ENCODE measurements around the gene RGS21. TPM values are rescaled to one million over a fixed set of nuclear protein-coding genes. Genes with fewer than 3 reads are reported as not detected.

The RGS21 gene
- total and polyA plus RNA-seq, 2 of the 13 experiments (the other 11 are each of a cell fraction or from before 2014, with no cell fraction given) = not detected

- H3K4me2 ChIP-seq (ENCODE audit: low read depth, low read length) = no peak overlapping the region
- ChIA-PET POLR2A (no interaction called here), CTCF (ENCODE audit: low intra/inter-chr PET ratio, low total read pairs) (no interaction called here)
- no peaks in the 10 kb centered on the region for H3K4me1 ChIP-seq (ENCODE audit: insufficient read depth, low read length)
- H2AFZ ChIP-seq (ENCODE audit: low read length) = no peak overlapping the region
- no peaks in the 10 kb centered on the region for H3K36me3 ChIP-seq (replicated peaks in 1 of 2; ENCODE audit: control insufficient read depth in 1 of 2, insufficient read depth in 2 of 2, low read length in 2 of 2)
- no peaks in the 10 kb centered on the region for H3K27me3 ChIP-seq (ENCODE audit: control insufficient read depth in 1 of 2, insufficient read depth in 2 of 2, low read length in 2 of 2)
- no peak for FAIRE-seq
- no peak for DNase-seq (ENCODE audit: low spot score)
- H3K9me3 ChIP-seq (ENCODE audit: low read length) = peaks cover 22% of the 10 kb centered on the region
- H3K9ac ChIP-seq (ENCODE audit: insufficient read depth, low read depth, low read length) = no peak overlapping the region
- no peak overlapping the region for H3K27ac ChIP-seq (ENCODE audit: extremely low read length, insufficient read depth, low read length)
- 2% methylated on average over 2 of the region's 2 CpGs for WGBS (ENCODE audit: low lambda C conversion rate)
- no peaks in the 10 kb centered on the region for H4K20me1 ChIP-seq (ENCODE audit: insufficient read depth, low read length)
- BruUV-seq (replicated peaks) = no TSS peak
- H3K79me2 ChIP-seq (ENCODE audit: insufficient read depth, low read length) = no peaks in the 10 kb centered on the region
- no peak for ATAC-seq
- intact Hi-C loops (cut with micrococcal nuclease; ENCODE audit: unreplicated experiment) (no loop called here), in situ Hi-C loops (cut with HindIII; ENCODE audit: extremely low pct_ligation_motif_present, low pct_unique_long_range_greater_than_20kb) (no loop called here)
- TF ChIP-seq MLXIP (CRISPR knock-in tag; IDR thresholded peaks at IDR 0.05; ENCODE audit: borderline replicate concordance) = no peak
- no peak for TF ChIP-seq UBTF (CRISPR knock-in tag; IDR thresholded peaks at IDR 0.05)
- no peak for TF ChIP-seq TCF7L2 (IDR thresholded peaks at IDR 0.05; ENCODE audit: low read depth, low read length)
- TF ChIP-seq POGK (CRISPR knock-in tag; conservative IDR thresholded peaks at IDR 0.05) = no peak
- no peak for TF ChIP-seq ZNF251 (CRISPR knock-in tag; IDR thresholded peaks at IDR 0.05)
- TF ChIP-seq ZNF576 (CRISPR knock-in tag; IDR thresholded peaks at IDR 0.05) = no peak
- no peak for TF ChIP-seq PHF5A (CRISPR knock-in tag; IDR thresholded peaks at IDR 0.05; ENCODE audit: low read depth, unreplicated experiment)
- no peak for TF ChIP-seq POLR2A (IDR thresholded peaks at IDR 0.05; ENCODE audit: insufficient read depth in 1 of 2, low read depth in 2 of 2, low read length in 2 of 2)
- no peak for TF ChIP-seq TAF15 (IDR thresholded peaks at IDR 0.05; ENCODE audit: low read depth, low read length, poor library complexity, severe bottlenecking)
- TF ChIP-seq PLSCR1 (CRISPR knock-in tag; IDR thresholded peaks at IDR 0.05; ENCODE audit: borderline replicate concordance) = no peak
- no peak overlapping the region for H3K4me3 ChIP-seq (replicated peaks in 1 of 3; ENCODE audit: insufficient read depth in 1 of 3, low read depth in 2 of 3, low read length in 3 of 3)
Observed at GRCh38 chr1:192284927-192285326, 31.9 kb upstream of the RGS21 start.

Data from HepG2 (cell line).